Duodenal mucosa (tissue), 2 donors: ENCODE results near the gene ZSCAN5C.
"Not testable (repeated sequence)": the region's sequence is repeated elsewhere in the genome, so short reads cannot be mapped to it uniquely, and the experiment has no call there.

Source experiments
- H3K27ac ChIP-seq: one replicate; pipeline ENCODE4 v1.7.0; 2013; ENCODE audit warnings: low read depth, low read length
- H3K27me3 ChIP-seq, 2 donors: one replicate each; pipeline ENCODE4 v1.7.0; 2013; ENCODE audit warnings: low read length in 2 of 2, control low read depth in 1 of 2; ENCODE audit not compliant: insufficient read depth in 2 of 2, control insufficient read depth in 1 of 2
- H3K36me3 ChIP-seq, 2 donors: one replicate each; pipeline ENCODE4 v1.7.0; 2013; ENCODE audit warnings: low read length in 2 of 2, control low read depth in 1 of 2; ENCODE audit not compliant: insufficient read depth in 2 of 2, control insufficient read depth in 1 of 2
- H3K4me1 ChIP-seq, 2 donors: one replicate each; pipeline ENCODE4 v1.7.0; 2013; ENCODE audit warnings: low read length in 2 of 2, control low read depth in 1 of 2; ENCODE audit not compliant: insufficient read depth in 2 of 2, control insufficient read depth in 1 of 2
- H3K4me3 ChIP-seq, 2 donors: one replicate each; pipeline ENCODE4 v1.7.0; 2013; ENCODE audit warnings: low read length in 2 of 2, low read depth in 1 of 2
- H3K9ac ChIP-seq, 2 donors: one replicate each; pipeline ENCODE4 v1.7.0; 2013; ENCODE audit warnings: low read length in 2 of 2, low read depth in 1 of 2
- H3K9me3 ChIP-seq, 2 donors: one replicate each; pipeline ENCODE4 v1.7.0; 2013; ENCODE audit warnings: low read length in 2 of 2, control low read depth in 1 of 2; ENCODE audit not compliant: control insufficient read depth in 1 of 2

Gene ZSCAN5C

DNA sequence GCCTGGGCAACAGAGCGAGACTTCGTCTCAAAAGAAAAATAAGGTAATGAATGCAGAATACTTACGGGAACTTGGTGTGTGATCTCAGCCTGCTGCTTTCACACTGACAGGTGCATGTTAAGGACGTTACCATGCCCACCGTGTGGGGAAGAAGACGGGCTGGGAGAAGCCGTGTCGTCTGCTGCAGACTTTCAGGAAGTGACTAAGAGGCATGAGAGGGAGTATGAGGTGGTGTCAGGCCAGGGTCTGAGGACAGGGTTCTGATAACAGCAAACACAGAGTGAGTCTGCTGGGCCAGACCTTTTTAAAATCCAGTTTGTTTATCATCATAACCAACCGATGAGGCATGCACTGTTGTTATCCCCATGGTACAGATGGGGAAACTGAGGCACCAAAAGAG, 39.8 kb upstream of the ZSCAN5C start:
- Histone ChIP-seq H3K27me3 (no peaks in the 10 kb centered on the region), H3K4me1 (no peaks in the 10 kb centered on the region), H3K27ac (no peak overlapping the region), H3K4me3 (no peak overlapping the region), H3K9ac (no peak overlapping the region), H3K9me3 (no peaks in the 10 kb centered on the region), H3K36me3 (peaks cover 9 to 22% of the 10 kb centered on the region in 2 donors)

DNA sequence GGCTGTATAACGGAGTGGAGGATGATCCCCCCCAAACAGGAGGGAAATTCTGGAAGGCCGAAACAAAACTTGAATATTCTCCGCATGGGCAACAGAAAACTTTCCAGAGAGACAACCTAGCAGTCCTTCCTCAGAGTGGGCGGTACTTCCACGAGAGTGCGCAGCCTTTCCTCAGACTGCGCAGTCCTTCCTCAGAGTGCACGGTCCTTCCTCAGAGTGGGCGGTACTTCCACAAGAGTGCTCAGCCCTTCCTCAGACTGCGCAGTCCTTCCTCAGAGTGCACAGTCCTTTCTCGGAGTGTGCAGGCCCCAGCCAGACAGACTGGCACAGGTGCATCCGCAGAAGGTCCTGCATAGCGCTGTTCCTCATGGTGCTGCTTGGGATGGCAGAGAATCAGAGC, 39.0 kb upstream of the ZSCAN5C start:
- H3K4me1 ChIP-seq, result no peaks in the 10 kb centered on the region

DNA sequence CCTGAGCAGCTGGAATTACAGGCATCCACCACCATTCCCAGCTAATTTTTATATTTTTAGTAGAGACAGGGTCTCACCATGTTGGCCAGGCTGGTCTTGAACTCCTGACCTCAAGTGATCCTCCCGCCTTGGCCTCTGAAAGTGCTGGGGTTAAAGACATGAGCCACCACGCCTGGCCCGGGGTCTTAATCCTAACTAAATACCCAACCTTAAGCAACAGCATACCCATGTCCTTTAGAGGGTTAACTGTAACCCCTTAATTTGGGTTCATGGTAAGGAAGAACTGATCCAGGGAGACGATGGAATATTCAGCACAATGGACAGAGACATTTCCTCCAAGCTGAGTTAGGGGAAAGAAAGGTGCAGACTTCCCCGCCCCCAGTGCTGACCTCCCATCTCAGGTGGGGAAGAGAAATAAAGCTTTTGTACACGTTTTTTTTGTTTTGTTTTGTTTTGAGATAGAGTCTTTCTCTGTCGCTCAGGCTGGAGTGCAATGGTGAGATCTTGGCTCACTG, 35.0 kb upstream of the ZSCAN5C start:
- Histone ChIP-seq H3K27me3 (no peaks in the 10 kb centered on the region), H3K4me1 (peaks cover 0 to 10% of the 10 kb centered on the region in 2 donors), H3K9me3 (no peaks in the 10 kb centered on the region), H3K4me3 (no peak overlapping the region), H3K27ac (no peak overlapping the region), H3K36me3 (no peaks in the 10 kb centered on the region), H3K9ac (no peak overlapping the region)

More for the DNA sequence above, 39.0 kb upstream of the ZSCAN5C start:
- Histone ChIP-seq H3K9ac (no peak overlapping the region), H3K4me3 (no peak overlapping the region), H3K36me3 (peaks cover 9 to 22% of the 10 kb centered on the region in 2 donors), H3K27ac (no peak overlapping the region), H3K27me3 (no peaks in the 10 kb centered on the region), H3K9me3 (no peaks in the 10 kb centered on the region)

GRCh38 chr19:56170261-56170660, 31.8 kb upstream of the ZSCAN5C start:
- Histone ChIP-seq H3K4me1 (peaks cover 0 to 10% of the 10 kb centered on the region in 2 donors), H3K27ac (no peak overlapping the region), H3K27me3 (peaks cover 7 to 9% of the 10 kb centered on the region in 2 donors), H3K9ac (no peak overlapping the region), H3K4me3 (no peak overlapping the region), H3K9me3 (no peaks in the 10 kb centered on the region), H3K36me3 (no peaks in the 10 kb centered on the region)

GRCh38 chr19:56174086-56174485, 28.0 kb upstream of the ZSCAN5C start:
- H3K9ac ChIP-seq, result no peak overlapping the region
- H3K4me3 ChIP-seq, result no peak overlapping the region
- peaks cover 0 to 10% of the 10 kb centered on the region in 2 donors for H3K4me1 ChIP-seq
- no peaks in the 10 kb centered on the region for H3K9me3 ChIP-seq
- H3K36me3 ChIP-seq, result no peaks in the 10 kb centered on the region
- peaks cover 20 to 25% of the 10 kb centered on the region in 2 donors for H3K27me3 ChIP-seq
- no peak overlapping the region for H3K27ac ChIP-seq

GRCh38 chr19:56174550-56174949, 27.5 kb upstream of the ZSCAN5C start:
- Histone ChIP-seq H3K36me3 (no peaks in the 10 kb centered on the region), H3K9ac (no peak overlapping the region), H3K27ac (no peak overlapping the region), H3K27me3 (peaks cover 20 to 25% of the 10 kb centered on the region in 2 donors), H3K9me3 (no peaks in the 10 kb centered on the region), H3K4me1 (peaks cover 0 to 10% of the 10 kb centered on the region in 2 donors), H3K4me3 (no peak overlapping the region)

- H3K27me3 ChIP-seq, result peaks cover 20 to 25% of the 10 kb centered on the region in 2 donors
- not testable (repeated sequence) for H3K4me3 ChIP-seq
Measured at GRCh38 chr19:56175861-56176307, 26.2 kb upstream of the ZSCAN5C start, which contains the start of gene GALP. GALP (plus strand) TSS chr19:56176008; CDS start chr19:56177109, 1,101 bp downstream.

DNA sequence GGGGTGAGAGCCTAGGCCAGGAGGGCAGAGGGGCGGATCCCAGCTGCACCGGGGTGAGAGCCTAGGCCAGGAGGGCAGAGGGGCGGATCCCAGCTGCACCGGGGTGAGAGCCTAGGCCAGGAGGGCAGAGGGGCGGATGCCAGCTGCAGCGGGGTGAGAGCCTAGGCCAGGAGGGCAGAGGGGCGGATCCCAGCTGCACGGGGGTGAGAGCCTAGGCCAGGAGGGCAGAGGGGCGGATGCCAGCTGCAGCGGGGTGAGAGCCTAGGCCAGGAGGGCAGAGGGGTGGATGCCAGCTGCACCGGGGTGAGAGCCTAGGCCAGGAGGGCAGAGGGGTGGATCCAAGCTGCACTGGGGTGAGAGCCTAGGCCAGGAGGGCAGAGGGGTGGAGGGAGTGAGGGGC, 25.8 kb upstream of the ZSCAN5C start:
- not testable (repeated sequence) for H3K9ac ChIP-seq, H3K4me1 ChIP-seq, H3K9me3 ChIP-seq, H3K27ac ChIP-seq, H3K4me3 ChIP-seq, H3K36me3 ChIP-seq
- H3K27me3 ChIP-seq, result peaks cover 20 to 25% of the 10 kb centered on the region in 2 donors

More at GRCh38 chr19:56175861-56176307, 26.2 kb upstream of the ZSCAN5C start, which contains the start of gene GALP:
- H3K4me1 ChIP-seq, H3K9me3 ChIP-seq, H3K36me3 ChIP-seq, H3K9ac ChIP-seq, H3K27ac ChIP-seq: not testable (repeated sequence)

- H3K36me3 ChIP-seq, result no peaks in the 10 kb centered on the region
- no peaks in the 10 kb centered on the region for H3K9me3 ChIP-seq
- H3K27ac ChIP-seq, result no peak overlapping the region
- no peak overlapping the region for H3K4me3 ChIP-seq
- H3K27me3 ChIP-seq, result peaks cover 20 to 25% of the 10 kb centered on the region in 2 donors
- H3K4me1 ChIP-seq, result no peaks in the 10 kb centered on the region
- no peak overlapping the region for H3K9ac ChIP-seq
Measured at GRCh38 chr19:56176881-56177280, 25.2 kb upstream of the ZSCAN5C start.

GRCh38 chr19:56177564-56178243, 24.4 kb upstream of the ZSCAN5C start:
- H3K4me3 ChIP-seq, result no peak overlapping the region
- peaks cover 20 to 25% of the 10 kb centered on the region in 2 donors for H3K27me3 ChIP-seq
- no peak overlapping the region for H3K27ac ChIP-seq
- no peak overlapping the region for H3K9ac ChIP-seq
- no peaks in the 10 kb centered on the region for H3K4me1 ChIP-seq
- no peaks in the 10 kb centered on the region for H3K36me3 ChIP-seq
- no peaks in the 10 kb centered on the region for H3K9me3 ChIP-seq
